K562 (cell line): ENCODE results near the gene CDH20. TPM values are rescaled to one million over a fixed set of nuclear protein-coding genes. Genes with fewer than 3 reads are reported as not detected.

Experiments used
- ATAC-seq: fragments of 200-7000 bp; cut with Tn5 transposase; 3 replicates; pipeline ENCODE4 v1.9.1; 2020; ENCODE audit warnings: moderate library complexity
- BruUV-seq: library from RNA; stranded (reverse); fragments of 400-500 nt; replicated peaks from 2 replicates; lab custom pipeline; 2021; lab: Mats Ljungman, UMichigan
- CTCF ChIA-PET: fragments of 300-600 bp; formaldehyde crosslinking; extraction: SDS; loops from one replicate; lab custom pipeline; 2021; ENCODE audit warnings: low intra/inter-chr PET ratio; lab: Yijun Ruan, JAX
- POLR2A ChIA-PET: fragments of 300-600, 350-650 bp; sonication (Branson Sonifier 250); formaldehyde crosslinking; extraction: SDS; loops from one replicate; lab custom pipeline; 2021; ENCODE audit warnings: antibody characterized with exemption, inconsistent platforms; lab: Yijun Ruan, JAX
- DNase-seq, 4 experiments: peaks; one replicate each; pipeline versions ENCODE4 v3.0.0 to v3.0.0-alpha.2; 2011 to 2018; ENCODE audit warnings: low spot score in 3 of 4, mixed read lengths in 3 of 4; ENCODE audit errors: extremely low read depth in 1 of 4
- FAIRE-seq: peaks from 2 replicates; lab custom pipeline; 2011; peaks lifted over from hg19 to GRCh38; lab: Jason Lieb, UNC
- H2AFZ ChIP-seq: 2 replicates; pipeline ENCODE4 v1.6.0; 2011; ENCODE audit warnings: low read depth, low read length, control low read depth, inconsistent platforms
- H3K27ac ChIP-seq: fragments of 200-600 bp; 3 replicates; pipeline ENCODE4 v1.8.0; 2011; ENCODE audit warnings: low read depth, mild to moderate bottlenecking, control low read depth, inconsistent platforms, low read length, moderate library complexity, mixed read lengths; ENCODE audit errors: extremely low read depth
- H3K27me3 ChIP-seq, 2 experiments: fragments of 300-600 bp in 1 of 2; 2 replicates in 1 of 2; 3 replicates in 1 of 2; pipeline versions ENCODE4 v1.6.0 to v1.8.0; 2011; ENCODE audit warnings: inconsistent platforms in 2 of 2, low read length in 2 of 2, mild to moderate bottlenecking in 1 of 2, mixed read lengths in 1 of 2, moderate library complexity in 1 of 2; ENCODE audit not compliant: control insufficient read depth in 2 of 2, insufficient read depth in 2 of 2
- H3K36me3 ChIP-seq: fragments of 300-600 bp; 3 replicates; pipeline ENCODE4 v1.8.0; 2011; ENCODE audit warnings: mild to moderate bottlenecking, low read length, inconsistent platforms; ENCODE audit not compliant: control insufficient read depth, insufficient read depth
- H3K4me1 ChIP-seq, 2 experiments: fragments of 200-600 bp in 1 of 2; replicated peaks in 1 of 2; 2 replicates in 1 of 2; 3 replicates in 1 of 2; pipeline versions ENCODE4 v1.5.1 to v1.8.0; 2011; ENCODE audit warnings: inconsistent platforms in 2 of 2, low read length in 2 of 2, mild to moderate bottlenecking in 1 of 2, mixed read lengths in 1 of 2, moderate library complexity in 1 of 2; ENCODE audit not compliant: control insufficient read depth in 2 of 2, insufficient read depth in 2 of 2
- H3K4me2 ChIP-seq: 2 replicates; pipeline ENCODE4 v1.6.1; 2011; ENCODE audit warnings: low read length, control low read depth, inconsistent platforms, mixed read lengths; ENCODE audit not compliant: insufficient read depth
- H3K4me3 ChIP-seq: fragments of 200-600 bp; sonication (generic), shearing (Covaris generic); 2 replicates; pipeline ENCODE4 v1.5.1; 2016; ENCODE audit warnings: control low read depth, inconsistent platforms
- H3K79me2 ChIP-seq: fragments of 200-600 bp; 3 replicates; pipeline ENCODE4 v1.8.0; 2011; ENCODE audit warnings: low read length, inconsistent platforms; ENCODE audit not compliant: control insufficient read depth, insufficient read depth
- H3K9ac ChIP-seq, 2 experiments: 2 replicates each; pipeline versions ENCODE4 v1.6.0 to v1.6.1; 2011; ENCODE audit warnings: low read depth in 2 of 2, low read length in 2 of 2, control low read depth in 1 of 2, inconsistent platforms in 1 of 2, mild to moderate bottlenecking in 1 of 2, mixed read lengths in 1 of 2; ENCODE audit not compliant: insufficient read depth in 1 of 2
- H3K9me1 ChIP-seq: one replicate; pipeline ENCODE4 v1.6.0; 2011; ENCODE audit warnings: inconsistent platforms, mild to moderate bottlenecking, low read length, moderate library complexity; ENCODE audit not compliant: control insufficient read depth, insufficient read depth
- H3K9me3 ChIP-seq: replicated peaks from 2 replicates; pipeline ENCODE4 v1.5.1; 2011; ENCODE audit warnings: low read depth, low read length, inconsistent platforms; ENCODE audit not compliant: control insufficient read depth, insufficient read depth
- H4K20me1 ChIP-seq: replicated peaks from 2 replicates; pipeline ENCODE4 v1.6.1; 2011; ENCODE audit warnings: low read length, inconsistent platforms, mixed read lengths; ENCODE audit not compliant: control insufficient read depth, insufficient read depth
- RAD21 ChIP-seq, 2 experiments: fragments of 250-450 bp in 1 of 2; fragments of 450-650 bp in 1 of 2; sonication (Bioruptor Pico) in 1 of 2; formaldehyde crosslinking in 1 of 2; IDR thresholded peaks in 1 of 2; conservative IDR thresholded peaks in 1 of 2; 2 replicates each; pipeline versions ENCODE4 v1.4.0 to v1.8.0; 2020 to 2022; ENCODE audit warnings: mild to moderate bottlenecking in 2 of 2, moderate library complexity in 1 of 2
- REST ChIP-seq, 2 experiments: fragments of 450-650 bp; formaldehyde crosslinking in 1 of 2; IDR thresholded peaks; 2 replicates each; pipeline versions ENCODE4 v1.4.0 to v1.6.1; 2014 to 2020; ENCODE audit warnings: mild to moderate bottlenecking in 2 of 2, borderline replicate concordance in 1 of 2, low read depth in 1 of 2
- SMC3 ChIP-seq: conservative IDR thresholded peaks from 2 replicates; pipeline ENCODE4 v1.6.1; 2011; ENCODE audit warnings: low read depth, low read length, improper control_type of control experiment; ENCODE audit not compliant: insufficient read depth
- UBTF ChIP-seq, 2 experiments: IDR thresholded peaks; 2 replicates each; pipeline ENCODE4 v1.6.1; 2012; ENCODE audit warnings: improper control_type of control experiment in 2 of 2, low read depth in 2 of 2, low read length in 2 of 2, borderline replicate concordance in 1 of 2
- WGBS: fragments of 100-300 bp; shearing (Covaris generic); methylation state at CpG from one replicate; pipeline ENCODE4 v1.1.6; 2016; ENCODE audit warnings: low coverage, mixed read lengths; ENCODE audit not compliant: insufficient coverage; ENCODE audit errors: missing lambda C conversion rate; 5-methylcytosine and 5-hydroxymethylcytosine counted together
- in situ Hi-C: fragments of 300-500 bp; cut with MboI; formaldehyde crosslinking; loops from 4 replicates; pipeline ENCODE4 v1.15.0; 2018; ENCODE audit warnings: inconsistent platforms, mixed read lengths
- intact Hi-C: fragments of 100-400 bp; cut with micrococcal nuclease; formaldehyde crosslinking; loops from 2 replicates; pipeline ENCODE4 v1.14.2; 2022
- polyA plus RNA-seq, 8 experiments: library from polyadenylated mRNA; depleted of rRNA in 4 of 8; stranded (reverse) in 5 of 8; unstranded in 3 of 8; fragments of >200 nt; fragmentation: Nextera tagmentation in 2 of 8; fragmentation: Illumina TruSeq in 1 of 8; extraction: Ambion mirVana in 2 of 8; extraction: Trizol in 1 of 8; gene quantifications; 2 replicates each; pipeline versions ENCODE4 v1.2.1 to v1.2.3, GENCODE V29; 2011 to 2014; ENCODE audit warnings: inconsistent platforms in 1 of 8, missing spikeins in 1 of 8
- total RNA-seq, 7 experiments: library from RNA; depleted of rRNA in 6 of 7; stranded (reverse); fragments of >200 nt in 6 of 7; fragmentation: Illumina TruSeq in 2 of 7; extraction: Trizol in 2 of 7; gene quantifications; 2 replicates each; pipeline versions ENCODE4 v1.2.1 to v1.2.3, GENCODE V29; 2011 to 2021; ENCODE audit warnings: low replicate concordance in 1 of 7
- TF ChIP-seq, protein P1 (sequence below), 3 experiments: IDR thresholded peaks in 2 of 3; conservative IDR thresholded peaks in 1 of 3; 2 replicates each; pipeline ENCODE4 v1.5.1; 2011 to 2012; ENCODE audit warnings: low read length in 3 of 3, mild to moderate bottlenecking in 3 of 3, control low read depth in 2 of 3, improper control_type of control experiment in 1 of 3, inconsistent platforms in 1 of 3, low read depth in 1 of 3, mixed read lengths in 1 of 3, moderate library complexity in 1 of 3; ENCODE audit not compliant: insufficient read depth in 2 of 3

CDH20 gene
- total and polyA plus RNA-seq, 9 of the 15 experiments (the other 6 are each of a cell fraction or from before 2014, with no cell fraction given) = not detected

DNA sequence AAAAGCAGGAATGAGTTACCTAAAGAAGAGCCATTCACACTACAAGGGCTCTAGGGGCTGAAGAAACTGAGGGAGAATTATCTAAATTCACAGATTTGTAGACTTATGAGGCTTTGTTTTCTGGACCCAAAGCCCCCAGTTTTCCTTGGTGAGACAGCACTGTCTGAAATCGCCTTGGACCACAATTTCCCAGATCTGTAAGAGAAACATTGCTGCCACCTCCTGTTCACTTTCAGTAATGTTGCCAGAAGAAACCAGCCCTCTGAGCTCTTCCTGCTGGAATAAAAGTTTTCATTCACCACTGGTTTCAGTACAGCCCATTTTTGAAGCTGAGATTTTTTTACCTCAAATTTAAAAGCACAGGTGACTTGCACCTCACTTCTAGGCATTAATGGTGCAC lies 169.2 kb downstream of the CDH20 start:
- H3K27ac ChIP-seq = no peak overlapping the region
- in situ Hi-C loops = no loop called here
- no peak overlapping the region for H3K4me2 ChIP-seq
- H3K9ac ChIP-seq = no peak overlapping the region
- DNase-seq (peak; percentile 15 to 32 (median 28)), ATAC-seq (peak; percentile 57; the same call in 1 of the 3 replicates), FAIRE-seq (peak; percentile 60)
- no peaks in the 10 kb centered on the region for H3K79me2 ChIP-seq
- H4K20me1 ChIP-seq = no peaks in the 10 kb centered on the region
- intact Hi-C loops = loop anchor here (5.0 to 10.0 kb wide), 4 partner anchors 180 to 1515 kb away; no protein-coding TSS in a partner anchor
- no TSS peak for BruUV-seq
- CTCF ChIA-PET = interaction anchor here (1.6 kb wide), 1 partner anchor 1515 kb away, joined by 3 read pairs; no protein-coding TSS in a partner anchor
- TF ChIP-seq, protein P1, sequence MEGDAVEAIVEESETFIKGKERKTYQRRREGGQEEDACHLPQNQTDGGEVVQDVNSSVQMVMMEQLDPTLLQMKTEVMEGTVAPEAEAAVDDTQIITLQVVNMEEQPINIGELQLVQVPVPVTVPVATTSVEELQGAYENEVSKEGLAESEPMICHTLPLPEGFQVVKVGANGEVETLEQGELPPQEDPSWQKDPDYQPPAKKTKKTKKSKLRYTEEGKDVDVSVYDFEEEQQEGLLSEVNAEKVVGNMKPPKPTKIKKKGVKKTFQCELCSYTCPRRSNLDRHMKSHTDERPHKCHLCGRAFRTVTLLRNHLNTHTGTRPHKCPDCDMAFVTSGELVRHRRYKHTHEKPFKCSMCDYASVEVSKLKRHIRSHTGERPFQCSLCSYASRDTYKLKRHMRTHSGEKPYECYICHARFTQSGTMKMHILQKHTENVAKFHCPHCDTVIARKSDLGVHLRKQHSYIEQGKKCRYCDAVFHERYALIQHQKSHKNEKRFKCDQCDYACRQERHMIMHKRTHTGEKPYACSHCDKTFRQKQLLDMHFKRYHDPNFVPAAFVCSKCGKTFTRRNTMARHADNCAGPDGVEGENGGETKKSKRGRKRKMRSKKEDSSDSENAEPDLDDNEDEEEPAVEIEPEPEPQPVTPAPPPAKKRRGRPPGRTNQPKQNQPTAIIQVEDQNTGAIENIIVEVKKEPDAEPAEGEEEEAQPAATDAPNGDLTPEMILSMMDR (IDR thresholded peaks at IDR 0.05 in 2 of 3, conservative IDR thresholded peaks at IDR 0.05 in 1 of 3; ENCODE audit: insufficient read depth in 2 of 3, low read depth in 1 of 3, low read length in 3 of 3) = peak; percentile 30 to 58 (median 40)
- peak; percentile 20 to 60; a peak in 3 of 4 replicates for TF ChIP-seq RAD21 (CRISPR knock-in tag; conservative IDR thresholded peaks at IDR 0.05 in 1 of 2, IDR thresholded peaks at IDR 0.05 in 1 of 2)
- 0 out of 2 replicates have a peak, but pooled peaks have one; percentile 24 for TF ChIP-seq SMC3
- 0 out of 2 replicates have a peak, but pooled peaks have one; percentile 10 for TF ChIP-seq REST (IDR thresholded peaks at IDR 0.05; ENCODE audit: borderline replicate concordance)
- no peak for TF ChIP-seq REST (CRISPR knock-in tag; IDR thresholded peaks at IDR 0.05; ENCODE audit: low read depth)
- no peak for TF ChIP-seq UBTF (IDR thresholded peaks at IDR 0.05; ENCODE audit: borderline replicate concordance in 1 of 2, low read depth in 2 of 2, low read length in 2 of 2)
- TF ChIP-seq, all 486 proteins: peak for 4
- no peak overlapping the region for H3K4me3 ChIP-seq
- no peaks in the 10 kb centered on the region for H3K4me1 ChIP-seq
- H3K36me3 ChIP-seq = no peaks in the 10 kb centered on the region
- no peaks in the 10 kb centered on the region for H3K27me3 ChIP-seq
- H2AFZ ChIP-seq = no peak overlapping the region
- no peaks in the 10 kb centered on the region for H3K9me1 ChIP-seq
- H3K9me3 ChIP-seq = no peaks in the 10 kb centered on the region
- POLR2A ChIA-PET = no interaction called here
- no CpG with 5 or more reads among the region's 1 CpG for WGBS
